Fibroblast of lung (primary cell): ENCODE results near the gene CERS6. TPM values are rescaled to one million over a fixed set of nuclear protein-coding genes. Genes with fewer than 3 reads are reported as not detected.

Experiments
- DNase-seq, 2 donors: peaks; one replicate each; pipeline versions ENCODE4 v3.0.0 to v3.0.0-alpha.2; 2010; ENCODE audit warnings: low read depth in 2 of 2
- H2AFZ ChIP-seq: 2 replicates; pipeline ENCODE4 v1.5.1; 2012; ENCODE audit warnings: low read length, control low read depth, inconsistent platforms
- H3K27ac ChIP-seq: 2 replicates; pipeline ENCODE4 v1.5.1; 2011; ENCODE audit warnings: low read length, control low read depth; ENCODE audit not compliant: insufficient read depth
- H3K27me3 ChIP-seq: 2 replicates; pipeline ENCODE4 v1.5.1; 2011; ENCODE audit warnings: mild to moderate bottlenecking, low read length; ENCODE audit not compliant: control insufficient read depth, insufficient read depth
- H3K36me3 ChIP-seq: 2 replicates; pipeline ENCODE4 v1.5.1; 2011; ENCODE audit warnings: low read length; ENCODE audit not compliant: control insufficient read depth, insufficient read depth
- H3K4me1 ChIP-seq: 2 replicates; pipeline ENCODE4 v1.5.1; 2011; ENCODE audit warnings: low read length; ENCODE audit not compliant: control insufficient read depth, insufficient read depth; ENCODE audit errors: extremely low read depth
- H3K4me2 ChIP-seq: 2 replicates; pipeline ENCODE4 v1.5.1; 2011; ENCODE audit warnings: low read length, control low read depth; ENCODE audit not compliant: insufficient read depth; ENCODE audit errors: extremely low read depth
- H3K4me3 ChIP-seq, 4 experiments: fragments of 200-600 bp in 1 of 4; sonication (generic) in 1 of 4; replicated peaks in 1 of 4; 2 replicates each; pipeline ENCODE4 v1.5.1; 2011 to 2016; ENCODE audit warnings: low read length in 4 of 4, low read depth in 3 of 4, mild to moderate bottlenecking in 3 of 4, control low read depth in 2 of 4, inconsistent platforms in 1 of 4, mixed read lengths in 1 of 4; ENCODE audit not compliant: insufficient read depth in 1 of 4; ENCODE audit errors: control extremely low read depth in 1 of 4
- H3K79me2 ChIP-seq: 2 replicates; pipeline ENCODE4 v1.5.1; 2012; ENCODE audit warnings: mild to moderate bottlenecking, low read length, inconsistent platforms; ENCODE audit not compliant: control insufficient read depth, insufficient read depth
- H3K9ac ChIP-seq: 2 replicates; pipeline ENCODE4 v1.5.1; 2011; ENCODE audit warnings: mild to moderate bottlenecking, low read length, control low read depth; ENCODE audit not compliant: insufficient read depth
- H3K9me3 ChIP-seq: 2 replicates; pipeline ENCODE4 v1.5.1; 2012; ENCODE audit warnings: low read depth, low read length; ENCODE audit not compliant: control insufficient read depth, insufficient read depth
- H4K20me1 ChIP-seq: 2 replicates; pipeline ENCODE4 v1.5.1; 2011; ENCODE audit warnings: low read length; ENCODE audit not compliant: control insufficient read depth, insufficient read depth; ENCODE audit errors: extremely low read depth
- CTCF ChIP-seq, 2 donors: IDR thresholded peaks in 1 of 2; conservative IDR thresholded peaks in 1 of 2; 1 replicate in 1 of 2; 2 replicates in 1 of 2; pipeline ENCODE4 v1.5.1; 2011 to 2012; ENCODE audit warnings: low read length in 2 of 2, control low read depth in 1 of 2, inconsistent platforms in 1 of 2, low read depth in 1 of 2, mild to moderate bottlenecking in 1 of 2
- EZH2 ChIP-seq: IDR thresholded peaks from 2 replicates; pipeline ENCODE4 v1.5.1; 2012; ENCODE audit warnings: low read length, control low read depth, mild to moderate bottlenecking; ENCODE audit errors: missing control alignments
- polyA plus RNA-seq, 2 donors: library from polyadenylated mRNA; depleted of rRNA in 1 of 2; stranded (reverse) in 1 of 2; unstranded in 1 of 2; fragments of >200 nt; gene quantifications; 2 replicates each; pipeline ENCODE4 v1.2.1, GENCODE V29; 2011 to 2012; ENCODE audit warnings: missing spikeins in 1 of 2
- total RNA-seq: library from RNA; depleted of rRNA; stranded (reverse); fragments of >200 nt; gene quantifications from 2 replicates; pipeline ENCODE4 v1.2.1, GENCODE V29; 2014

CERS6 gene
- total and polyA plus RNA-seq, 2 donors (not counting 1 experiment from before 2014, with no cell fraction given) = 7.2 to 16.5 TPM

DNA sequence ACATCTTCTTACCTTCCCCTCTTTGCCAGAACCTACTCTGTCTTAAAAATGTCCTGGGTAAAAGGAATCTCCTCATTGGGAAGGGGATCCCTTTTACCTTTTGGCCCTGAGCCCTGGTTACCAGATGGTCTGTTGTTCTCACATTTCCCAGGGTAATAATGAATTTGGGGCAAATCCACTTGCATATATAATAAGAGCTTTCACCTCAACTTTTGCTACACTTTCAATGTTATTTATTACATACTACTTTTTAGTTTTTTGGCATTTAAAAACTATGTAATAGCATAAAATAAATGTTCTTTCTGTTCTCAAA is 15.0 kb downstream of the CERS6 start:
- no peaks in the 10 kb centered on the region for H3K27me3 ChIP-seq
- H3K4me2 ChIP-seq = no peak overlapping the region
- no peaks in the 10 kb centered on the region for H3K36me3 ChIP-seq

GRCh38 chr2:168475636-168476035 is 19.6 kb downstream of the CERS6 start:
- no peak for TF ChIP-seq CTCF (conservative IDR thresholded peaks at IDR 0.05 in 1 of 2, IDR thresholded peaks at IDR 0.05 in 1 of 2; ENCODE audit: low read depth in 1 of 2, low read length in 2 of 2)
- TF ChIP-seq EZH2 = no peak
- Histone ChIP-seq H2AFZ (no peak overlapping the region), H3K4me2 (no peak overlapping the region), H3K9ac (no peak overlapping the region), H3K4me1 (no peaks in the 10 kb centered on the region), H3K27ac (no peak overlapping the region), H3K36me3 (no peaks in the 10 kb centered on the region), H4K20me1 (no peaks in the 10 kb centered on the region), H3K79me2 (no peaks in the 10 kb centered on the region), H3K4me3 (no peak overlapping the region), H3K27me3 (no peaks in the 10 kb centered on the region), H3K9me3 (no peaks in the 10 kb centered on the region)
- peak in 1 of 2 donors; percentile 83 for DNase-seq

More for the DNA sequence above, 15.0 kb downstream of the CERS6 start:
- H3K4me3 ChIP-seq = no peak overlapping the region
- no peak overlapping the region for H3K27ac ChIP-seq
- no peak overlapping the region for H2AFZ ChIP-seq
- H3K9ac ChIP-seq = no peak overlapping the region
- no peak for DNase-seq
- H3K9me3 ChIP-seq = no peaks in the 10 kb centered on the region
- TF ChIP-seq CTCF (conservative IDR thresholded peaks at IDR 0.05 in 1 of 2, IDR thresholded peaks at IDR 0.05 in 1 of 2; ENCODE audit: low read depth in 1 of 2, low read length in 2 of 2) = no peak
- no peak for TF ChIP-seq EZH2
- no peaks in the 10 kb centered on the region for H4K20me1 ChIP-seq
- H3K79me2 ChIP-seq = no peaks in the 10 kb centered on the region
- H3K4me1 ChIP-seq = no peaks in the 10 kb centered on the region

DNA sequence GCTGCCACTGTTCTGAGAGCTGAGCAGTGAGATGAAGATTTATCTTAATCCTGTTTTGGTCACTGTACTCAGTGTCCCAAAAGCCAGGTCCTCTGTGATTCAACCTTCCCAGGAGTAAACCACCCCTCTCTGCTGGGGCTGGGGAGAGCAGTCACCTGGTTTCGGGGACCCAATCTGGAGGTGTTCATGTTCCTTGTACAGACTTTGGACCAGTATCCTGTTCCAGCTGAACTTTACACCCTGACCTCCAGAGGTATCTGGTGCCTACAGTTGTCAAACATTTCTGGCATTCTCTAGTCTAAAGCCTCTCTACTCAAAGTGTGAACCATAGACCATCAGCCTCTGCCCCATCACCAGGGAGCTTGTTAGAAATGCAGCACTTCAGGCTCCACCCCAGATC is 22.1 kb downstream of the CERS6 start:
- TF ChIP-seq EZH2 = no peak
- no peak for TF ChIP-seq CTCF (conservative IDR thresholded peaks at IDR 0.05 in 1 of 2, IDR thresholded peaks at IDR 0.05 in 1 of 2; ENCODE audit: low read depth in 1 of 2, low read length in 2 of 2)
- H3K27me3 ChIP-seq = no peaks in the 10 kb centered on the region
- no peak overlapping the region for H3K9ac ChIP-seq
- no peak for DNase-seq
- H3K9me3 ChIP-seq = no peaks in the 10 kb centered on the region
- H3K79me2 ChIP-seq = no peaks in the 10 kb centered on the region
- H2AFZ ChIP-seq = no peak overlapping the region
- H3K4me3 ChIP-seq = no peak overlapping the region
- H3K27ac ChIP-seq = no peak overlapping the region
- H3K4me2 ChIP-seq = no peak overlapping the region
- no peaks in the 10 kb centered on the region for H4K20me1 ChIP-seq
- no peaks in the 10 kb centered on the region for H3K36me3 ChIP-seq
- no peaks in the 10 kb centered on the region for H3K4me1 ChIP-seq
